WTC11 (cell line): ENCODE measurements around the gene ZNF780B. TPM values are rescaled to one million over a fixed set of nuclear protein-coding genes. Genes with fewer than 3 reads are reported as not detected.

Source experiments
- ATAC-seq: fragments of 200-7000 bp; cut with Tn5 transposase; 2 replicates; pipeline ENCODE4 v1.10.0; 2021; ENCODE audit warnings: mild to moderate bottlenecking, moderate library complexity
- CTCF ChIA-PET: fragments of 300-600 bp; sonication (Branson Sonifier 250); formaldehyde crosslinking; loops from one replicate; lab custom pipeline; 2021; ENCODE audit warnings: antibody characterized with exemption; lab: Charles Lee
- POLR2A ChIA-PET: fragments of 350-600 bp; sonication (Branson Sonifier 250); formaldehyde crosslinking; loops from one replicate; lab custom pipeline; 2021; ENCODE audit warnings: antibody characterized with exemption; lab: Charles Lee
- DNase-seq: peaks from one replicate; pipeline ENCODE4 v3.0.0; 2021; ENCODE audit warnings: low spot score
- H3K27ac Mint-ChIP-seq: 2 replicates; pipeline ENCODE4 v1.8.0; 2021; ENCODE audit warnings: mixed read lengths
- H3K27me3 Mint-ChIP-seq: 2 replicates; pipeline ENCODE4 v1.8.0; 2021; ENCODE audit warnings: low read depth, mild to moderate bottlenecking, moderate library complexity, mixed read lengths
- H3K36me3 Mint-ChIP-seq: 2 replicates; pipeline ENCODE4 v1.8.0; 2021; ENCODE audit warnings: mixed read lengths
- H3K4me1 Mint-ChIP-seq: 2 replicates; pipeline ENCODE4 v1.8.0; 2022; ENCODE audit warnings: mixed read lengths
- H3K4me3 Mint-ChIP-seq: 2 replicates; pipeline ENCODE4 v1.8.0; 2021; ENCODE audit warnings: mild to moderate bottlenecking, moderate library complexity, mixed read lengths
- H3K9me3 Mint-ChIP-seq: 2 replicates; pipeline ENCODE4 v1.8.0; 2021; ENCODE audit warnings: mixed read lengths
- ATF6 ChIP-seq: sonication (generic); formaldehyde crosslinking; IDR thresholded peaks from 2 replicates; pipeline ENCODE4 v1.8.1; 2023; ENCODE audit warnings: mild to moderate bottlenecking, missing genetic modification reagents
- E2F1 ChIP-seq: sonication (generic); formaldehyde crosslinking; IDR thresholded peaks from 2 replicates; pipeline ENCODE4 v1.8.0; 2022; ENCODE audit warnings: mild to moderate bottlenecking, missing genetic modification reagents
- FOXJ3 ChIP-seq: sonication (generic); formaldehyde crosslinking; IDR thresholded peaks from 2 replicates; pipeline ENCODE4 v1.9.0; 2021; ENCODE audit warnings: missing genetic modification reagents, mild to moderate bottlenecking, borderline replicate concordance
- GABPB1 ChIP-seq: sonication (generic); formaldehyde crosslinking; IDR thresholded peaks from 2 replicates; pipeline ENCODE4 v1.8.1; 2023; ENCODE audit warnings: mild to moderate bottlenecking, missing genetic modification reagents
- MXD4 ChIP-seq: fragments of 250-450 bp; sonication (Bioruptor Pico); IDR thresholded peaks from 2 replicates; pipeline ENCODE4 v1.8.0; 2021; ENCODE audit warnings: mild to moderate bottlenecking, moderate library complexity, borderline replicate concordance
- NFE2L1 ChIP-seq: sonication (generic); formaldehyde crosslinking; IDR thresholded peaks from 2 replicates; pipeline ENCODE4 v1.8.1; 2023; ENCODE audit warnings: missing genetic modification reagents
- RELA ChIP-seq: sonication (generic); formaldehyde crosslinking; IDR thresholded peaks from 2 replicates; pipeline ENCODE4 v1.8.1; 2022; ENCODE audit warnings: missing genetic modification reagents, mild to moderate bottlenecking, borderline replicate concordance
- ZNF121 ChIP-seq: sonication (generic); formaldehyde crosslinking; IDR thresholded peaks from 2 replicates; pipeline ENCODE4 v1.8.0; 2023; ENCODE audit warnings: missing genetic modification reagents
- ZNF219 ChIP-seq: sonication (generic); formaldehyde crosslinking; IDR thresholded peaks from 2 replicates; pipeline ENCODE4 v1.8.0; 2023; ENCODE audit warnings: missing genetic modification reagents, mild to moderate bottlenecking, borderline replicate concordance
- ZNF317 ChIP-seq: sonication (generic); formaldehyde crosslinking; IDR thresholded peaks from 2 replicates; pipeline ENCODE4 v1.8.1; 2023; ENCODE audit warnings: low read depth, mild to moderate bottlenecking, moderate library complexity, missing genetic modification reagents, borderline replicate concordance
- ZNF396 ChIP-seq: fragments of 250-450 bp; sonication (Bioruptor Pico); IDR thresholded peaks from 2 replicates; pipeline ENCODE4 v1.8.0; 2021; ENCODE audit warnings: mild to moderate bottlenecking, moderate library complexity, borderline replicate concordance
- ZNF532 ChIP-seq: fragments of 250-450 bp; sonication (Bioruptor Pico); IDR thresholded peaks from 2 replicates; pipeline ENCODE4 v1.9.0; 2021; ENCODE audit warnings: mild to moderate bottlenecking, borderline replicate concordance
- ZNF671 ChIP-seq: fragments of 250-450 bp; sonication (Bioruptor Pico); IDR thresholded peaks from 2 replicates; pipeline ENCODE4 v1.8.0; 2021; ENCODE audit warnings: mild to moderate bottlenecking
- total RNA-seq: library from RNA; stranded (reverse); gene quantifications from 3 replicates; pipeline ENCODE4 v1.2.3, GENCODE V29; 2021
- TF ChIP-seq, protein P1 (sequence below): sonication (generic); formaldehyde crosslinking; IDR thresholded peaks from 2 replicates; pipeline ENCODE4 v1.8.1; 2023; ENCODE audit warnings: mild to moderate bottlenecking, missing genetic modification reagents, moderate library complexity

The ZNF780B gene
- total RNA-seq, 1 experiment from 2014 or later: 22.9 TPM

GRCh38 chr19:40084948-40085347, 28.9 kb upstream of the ZNF780B start:
- Mint-ChIP-seq H3K4me1 (peaks cover 9% of the 10 kb centered on the region), H3K27ac (peak overlapping the region; percentile 33; the same call in 1 of the 2 replicates), H3K4me3 (no peak overlapping the region), H3K36me3 (peaks cover 48% of the 10 kb centered on the region), H3K9me3 (peaks cover 9% of the 10 kb centered on the region), H3K27me3 (no peaks in the 10 kb centered on the region)
- ChIA-PET POLR2A (interaction anchor here (1.0 kb wide), 1 partner anchor 52 kb away, joined by 3 read pairs; no protein-coding TSS in a partner anchor), CTCF (interaction anchor here (0.8 to 1.5 kb wide), 2 partner anchors 81 to 107 kb away, joined by 4 to 6 read pairs; no protein-coding TSS in a partner anchor)
- ATAC-seq (no peak; the same call in 1 of the 2 replicates), DNase-seq (no peak)
- TF ChIP-seq MXD4 (CRISPR knock-in tag): no peak
- TF ChIP-seq RELA (CRISPR knock-in tag): no peak
- no peak for TF ChIP-seq ZNF671
- no peak for TF ChIP-seq ZNF317 (CRISPR knock-in tag)
- TF ChIP-seq GABPB1 (CRISPR knock-in tag): peak; percentile 99
- no peak for TF ChIP-seq ZNF396
- TF ChIP-seq ZNF219 (CRISPR knock-in tag): no peak
- no peak for TF ChIP-seq ZNF121 (CRISPR knock-in tag)

DNA sequence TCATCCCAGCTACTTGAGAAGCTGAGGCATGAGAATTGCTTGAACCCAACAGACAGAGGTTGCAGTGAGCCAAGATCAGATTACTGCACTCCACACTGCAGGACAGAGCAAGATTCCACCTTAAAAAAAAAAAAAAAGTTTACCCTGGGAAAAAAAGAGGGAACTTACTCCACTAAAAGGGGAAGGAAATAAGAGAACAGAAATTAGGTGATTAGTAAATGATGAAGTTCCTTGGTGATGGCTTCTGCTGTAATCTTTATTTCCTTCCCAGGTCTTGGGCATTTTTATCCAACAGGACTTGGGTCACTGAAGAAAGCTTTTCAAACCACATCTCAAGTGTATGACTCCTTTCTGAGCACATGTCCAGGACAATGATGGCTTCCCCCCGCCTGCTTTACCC, 25.4 kb upstream of the ZNF780B start:
- Mint-ChIP-seq H3K36me3 (peaks cover 75% of the 10 kb centered on the region), H3K4me3 (no peak overlapping the region), H3K4me1 (no peaks in the 10 kb centered on the region), H3K27ac (no peak overlapping the region), H3K27me3 (no peaks in the 10 kb centered on the region), H3K9me3 (peaks cover 39% of the 10 kb centered on the region)
- CTCF ChIA-PET: no interaction called here
- TF ChIP-seq E2F1 (CRISPR knock-in tag): no peak
- DNase-seq (no peak), ATAC-seq (no peak)
- POLR2A ChIA-PET: no interaction called here

GRCh38 chr19:40080289-40080688, 24.3 kb upstream of the ZNF780B start:
- H3K36me3 Mint-ChIP-seq: peaks cover 86% of the 10 kb centered on the region

More at GRCh38 chr19:40080289-40080688, 24.3 kb upstream of the ZNF780B start:
- Mint-ChIP-seq H3K27ac (no peak overlapping the region), H3K27me3 (no peaks in the 10 kb centered on the region), H3K4me1 (no peaks in the 10 kb centered on the region), H3K9me3 (peaks cover 50% of the 10 kb centered on the region), H3K4me3 (no peak overlapping the region)
- no peak for DNase-seq
- ChIA-PET POLR2A (no interaction called here), CTCF (no interaction called here)
- no peak for ATAC-seq
- TF ChIP-seq, protein P1, sequence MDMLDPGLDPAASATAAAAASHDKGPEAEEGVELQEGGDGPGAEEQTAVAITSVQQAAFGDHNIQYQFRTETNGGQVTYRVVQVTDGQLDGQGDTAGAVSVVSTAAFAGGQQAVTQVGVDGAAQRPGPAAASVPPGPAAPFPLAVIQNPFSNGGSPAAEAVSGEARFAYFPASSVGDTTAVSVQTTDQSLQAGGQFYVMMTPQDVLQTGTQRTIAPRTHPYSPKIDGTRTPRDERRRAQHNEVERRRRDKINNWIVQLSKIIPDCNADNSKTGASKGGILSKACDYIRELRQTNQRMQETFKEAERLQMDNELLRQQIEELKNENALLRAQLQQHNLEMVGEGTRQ: no peak
- TF ChIP-seq NFE2L1 (CRISPR knock-in tag) (no peak), ATF6 (CRISPR knock-in tag) (no peak), ZNF532 (no peak), FOXJ3 (no peak)
